T-helper 17 cell (primary cell): Measurements from ENCODE around the gene DKK2. TPM values are rescaled to one million over a fixed set of nuclear protein-coding genes. Genes with fewer than 3 reads are reported as not detected.

Experiments used
- ATAC-seq: fragments of 150-1000 bp; cut with Tn5 transposase; 2 replicates; pipeline ENCODE4 v1.10.0; 2021; ENCODE audit warnings: mild to moderate bottlenecking, moderate library complexity
- DNase-seq, 3 donors: peaks; one replicate each; pipeline versions ENCODE4 v3.0.0 to v3.0.0-alpha.2; 2020 to 2021
- H3K9me3 ChIP-seq: one replicate; pipeline ENCODE4 v1.7.0; 2013; ENCODE audit warnings: low read length, mild to moderate bottlenecking; ENCODE audit not compliant: control insufficient read depth, poor library complexity, severe bottlenecking
- H3K27ac Mint-ChIP-seq: one replicate; pipeline ENCODE4 v1.8.0; 2022; ENCODE audit warnings: mild to moderate bottlenecking, moderate library complexity, mixed read lengths
- H3K27me3 Mint-ChIP-seq: one replicate; pipeline ENCODE4 v1.8.0; 2022; ENCODE audit warnings: mixed read lengths
- H3K36me3 Mint-ChIP-seq: one replicate; pipeline ENCODE4 v1.8.0; 2022; ENCODE audit warnings: low read depth, mixed read lengths
- H3K4me1 Mint-ChIP-seq: one replicate; pipeline ENCODE4 v1.8.0; 2022; ENCODE audit warnings: mild to moderate bottlenecking, mixed read lengths
- H3K4me3 Mint-ChIP-seq: one replicate; pipeline ENCODE4 v1.8.0; 2022; ENCODE audit warnings: mild to moderate bottlenecking, moderate library complexity, mixed read lengths
- total RNA-seq, 4 donors: library from RNA in 2 of 4; stranded (reverse) in 2 of 4; gene quantifications; one replicate each; pipeline ENCODE4 v1.2.3 and lab custom pipeline; 2022 to 2026

DKK2 gene
- total RNA-seq, 2 donors from 2014 or later = not detected

GRCh38 chr4:106993827-106994226 lies 42.3 kb downstream of the DKK2 start:
- ATAC-seq (no peak), DNase-seq (no peak)
- H3K27ac Mint-ChIP-seq = no peak overlapping the region
- no peak overlapping the region for H3K4me3 Mint-ChIP-seq
- H3K9me3 ChIP-seq = no peaks in the 10 kb centered on the region
- H3K36me3 Mint-ChIP-seq = no peaks in the 10 kb centered on the region
- peaks cover 7% of the 10 kb centered on the region for H3K27me3 Mint-ChIP-seq
- no peaks in the 10 kb centered on the region for H3K4me1 Mint-ChIP-seq

- no peak overlapping the region for H3K4me3 Mint-ChIP-seq
- H3K9me3 ChIP-seq = no peaks in the 10 kb centered on the region
- H3K27ac Mint-ChIP-seq = no peak overlapping the region
- no peaks in the 10 kb centered on the region for H3K36me3 Mint-ChIP-seq
- no peaks in the 10 kb centered on the region for H3K27me3 Mint-ChIP-seq
- ATAC-seq (no peak), DNase-seq (no peak)
- no peaks in the 10 kb centered on the region for H3K4me1 Mint-ChIP-seq
Measured at GRCh38 chr4:106987311-106987710, 48.8 kb downstream of the DKK2 start.

GRCh38 chr4:106986486-106986885 lies 49.6 kb downstream of the DKK2 start:
- H3K9me3 ChIP-seq = no peaks in the 10 kb centered on the region
- no peaks in the 10 kb centered on the region for H3K27me3 Mint-ChIP-seq
- ATAC-seq (no peak), DNase-seq (no peak)
- no peak overlapping the region for H3K4me3 Mint-ChIP-seq
- no peaks in the 10 kb centered on the region for H3K36me3 Mint-ChIP-seq
- no peaks in the 10 kb centered on the region for H3K4me1 Mint-ChIP-seq
- no peak overlapping the region for H3K27ac Mint-ChIP-seq

- Mint-ChIP-seq H3K27ac (no peak overlapping the region), H3K4me3 (no peak overlapping the region), H3K4me1 (no peaks in the 10 kb centered on the region), H3K27me3 (no peaks in the 10 kb centered on the region), H3K36me3 (no peaks in the 10 kb centered on the region)
- no peaks in the 10 kb centered on the region for H3K9me3 ChIP-seq
- no peak for ATAC-seq
- no peak for DNase-seq
Measured at GRCh38 chr4:106985830-106986229, 50.3 kb downstream of the DKK2 start.

GRCh38 chr4:106982711-106983211 lies 53.4 kb downstream of the DKK2 start:
- H3K4me3 Mint-ChIP-seq = no peak overlapping the region

GRCh38 chr4:106981431-106981830 lies 54.7 kb downstream of the DKK2 start:
- H3K4me1 Mint-ChIP-seq = no peaks in the 10 kb centered on the region
- no peak overlapping the region for H3K27ac Mint-ChIP-seq
- H3K36me3 Mint-ChIP-seq = no peaks in the 10 kb centered on the region
- ATAC-seq = no peak
- no peak overlapping the region for H3K4me3 Mint-ChIP-seq
- DNase-seq = no peak
- no peaks in the 10 kb centered on the region for H3K27me3 Mint-ChIP-seq
- H3K9me3 ChIP-seq = no peaks in the 10 kb centered on the region

More at GRCh38 chr4:106982711-106983211, 53.4 kb downstream of the DKK2 start:
- H3K27ac Mint-ChIP-seq = no peak overlapping the region
- ATAC-seq (no peak), DNase-seq (no peak)
- H3K27me3 Mint-ChIP-seq = no peaks in the 10 kb centered on the region
- no peaks in the 10 kb centered on the region for H3K36me3 Mint-ChIP-seq
- no peaks in the 10 kb centered on the region for H3K9me3 ChIP-seq
- no peaks in the 10 kb centered on the region for H3K4me1 Mint-ChIP-seq

GRCh38 chr4:106979476-106979875 lies 56.6 kb downstream of the DKK2 start:
- Mint-ChIP-seq H3K4me1 (no peaks in the 10 kb centered on the region), H3K4me3 (no peak overlapping the region), H3K27ac (no peak overlapping the region), H3K36me3 (no peaks in the 10 kb centered on the region), H3K27me3 (no peaks in the 10 kb centered on the region)
- no peaks in the 10 kb centered on the region for H3K9me3 ChIP-seq
- DNase-seq = no peak
- ATAC-seq = no peak

- no peaks in the 10 kb centered on the region for H3K9me3 ChIP-seq
- no peak for DNase-seq
- Mint-ChIP-seq H3K4me1 (no peaks in the 10 kb centered on the region), H3K27ac (no peak overlapping the region), H3K36me3 (no peaks in the 10 kb centered on the region), H3K27me3 (no peaks in the 10 kb centered on the region), H3K4me3 (no peak overlapping the region)
- no peak for ATAC-seq
Measured at GRCh38 chr4:106978046-106978774, 57.9 kb downstream of the DKK2 start.

- Mint-ChIP-seq H3K4me3 (no peak overlapping the region), H3K27me3 (no peaks in the 10 kb centered on the region), H3K36me3 (no peaks in the 10 kb centered on the region), H3K27ac (no peak overlapping the region), H3K4me1 (no peaks in the 10 kb centered on the region)
- DNase-seq (no peak), ATAC-seq (no peak)
- no peaks in the 10 kb centered on the region for H3K9me3 ChIP-seq
Measured at GRCh38 chr4:106971636-106972035, 64.5 kb downstream of the DKK2 start.

GRCh38 chr4:106967892-106968291 lies 68.2 kb downstream of the DKK2 start:
- no peaks in the 10 kb centered on the region for H3K9me3 ChIP-seq
- ATAC-seq (no peak), DNase-seq (no peak)
- Mint-ChIP-seq H3K27ac (no peak overlapping the region), H3K27me3 (no peaks in the 10 kb centered on the region), H3K4me3 (no peak overlapping the region), H3K36me3 (no peaks in the 10 kb centered on the region), H3K4me1 (no peaks in the 10 kb centered on the region)

- ATAC-seq = no peak
- no peak overlapping the region for H3K27ac Mint-ChIP-seq
- DNase-seq = no peak
- no peaks in the 10 kb centered on the region for H3K36me3 Mint-ChIP-seq
- no peaks in the 10 kb centered on the region for H3K27me3 Mint-ChIP-seq
- H3K4me3 Mint-ChIP-seq = no peak overlapping the region
- H3K9me3 ChIP-seq = no peaks in the 10 kb centered on the region
- H3K4me1 Mint-ChIP-seq = no peaks in the 10 kb centered on the region
Measured at GRCh38 chr4:106953036-106953705, 82.9 kb downstream of the DKK2 start.

- H3K9me3 ChIP-seq = no peaks in the 10 kb centered on the region
- Mint-ChIP-seq H3K27me3 (no peaks in the 10 kb centered on the region), H3K27ac (no peak overlapping the region), H3K4me1 (no peaks in the 10 kb centered on the region), H3K4me3 (no peak overlapping the region), H3K36me3 (no peaks in the 10 kb centered on the region)
- ATAC-seq (no peak), DNase-seq (no peak)
Measured at GRCh38 chr4:106951891-106952290, 84.2 kb downstream of the DKK2 start.

GRCh38 chr4:106941841-106942240 lies 94.3 kb downstream of the DKK2 start:
- Mint-ChIP-seq H3K27ac (no peak overlapping the region), H3K36me3 (no peaks in the 10 kb centered on the region), H3K4me1 (no peaks in the 10 kb centered on the region), H3K27me3 (no peaks in the 10 kb centered on the region), H3K4me3 (no peak overlapping the region)
- ATAC-seq = no peak
- DNase-seq = no peak
- no peaks in the 10 kb centered on the region for H3K9me3 ChIP-seq

- H3K36me3 Mint-ChIP-seq = no peaks in the 10 kb centered on the region
- peaks cover 20% of the 10 kb centered on the region for H3K27me3 Mint-ChIP-seq
- DNase-seq (no peak), ATAC-seq (no peak)
- H3K27ac Mint-ChIP-seq = no peak overlapping the region
- H3K4me3 Mint-ChIP-seq = no peak overlapping the region
- H3K9me3 ChIP-seq = no peaks in the 10 kb centered on the region
- H3K4me1 Mint-ChIP-seq = no peaks in the 10 kb centered on the region
Measured at GRCh38 chr4:106930522-106930921, 105.6 kb downstream of the DKK2 start.
